Endothelial cell of umbilical vein (primary cell): ENCODE data around the gene CNPY3.

ENCODE experiments used
- EZH2 ChIP-seq: IDR thresholded peaks from 2 replicates; pipeline ENCODE4 v1.6.1; 2012; ENCODE audit warnings: borderline replicate concordance, low read depth, mild to moderate bottlenecking, moderate library complexity, low read length, inconsistent platforms; ENCODE audit not compliant: severe bottlenecking
- GATA2 ChIP-seq: IDR thresholded peaks from 2 replicates; pipeline ENCODE4 v1.7.0; 2011; ENCODE audit warnings: low read depth, mild to moderate bottlenecking, moderate library complexity, mixed read lengths, low read length; ENCODE audit not compliant: insufficient read length, insufficient read depth
- POLR2A ChIP-seq: IDR thresholded peaks from 2 replicates; pipeline ENCODE4 v1.6.1; 2012; ENCODE audit warnings: low read depth, mild to moderate bottlenecking, control low read depth, low read length
- POLR2AphosphoS5 ChIP-seq: IDR thresholded peaks from 2 replicates; pipeline ENCODE4 v1.6.1; 2012; ENCODE audit warnings: low read depth, mild to moderate bottlenecking, control low read depth, low read length, moderate library complexity; ENCODE audit not compliant: insufficient read depth
- TF ChIP-seq, protein P1 (sequence below), 2 donors: IDR thresholded peaks; 1 replicate in 1 of 2; 2 replicates in 1 of 2; pipeline ENCODE4 v1.5.1; 2011; ENCODE audit warnings: low read length in 2 of 2, mild to moderate bottlenecking in 2 of 2, moderate library complexity in 2 of 2, control low read depth in 1 of 2, inconsistent platforms in 1 of 2, low read depth in 1 of 2; ENCODE audit not compliant: insufficient read depth in 1 of 2; ENCODE audit errors: extremely low read depth in 1 of 2
- TF ChIP-seq, protein P2 (sequence below): IDR thresholded peaks from 2 replicates; pipeline ENCODE4 v1.6.1; 2011; ENCODE audit not compliant: insufficient read depth, insufficient read length

DNA sequence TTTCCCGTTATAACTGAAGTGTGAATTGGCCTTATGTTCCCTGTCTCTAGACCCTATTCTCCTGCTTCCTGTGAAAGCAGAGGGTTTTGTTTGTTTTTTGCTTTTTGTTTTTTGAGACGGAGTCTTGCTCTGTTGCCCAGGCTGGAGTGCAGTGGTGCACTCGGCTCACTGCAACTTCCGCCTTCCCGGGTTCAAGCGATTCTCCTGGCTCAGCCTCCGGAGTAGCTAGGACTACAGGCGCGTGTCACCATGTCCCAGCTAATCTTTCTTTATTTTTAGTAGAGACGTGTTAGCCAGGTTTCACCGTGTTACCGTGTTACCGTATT is 30.6 kb downstream of the CNPY3 start:
- TF ChIP-seq, protein P1, sequence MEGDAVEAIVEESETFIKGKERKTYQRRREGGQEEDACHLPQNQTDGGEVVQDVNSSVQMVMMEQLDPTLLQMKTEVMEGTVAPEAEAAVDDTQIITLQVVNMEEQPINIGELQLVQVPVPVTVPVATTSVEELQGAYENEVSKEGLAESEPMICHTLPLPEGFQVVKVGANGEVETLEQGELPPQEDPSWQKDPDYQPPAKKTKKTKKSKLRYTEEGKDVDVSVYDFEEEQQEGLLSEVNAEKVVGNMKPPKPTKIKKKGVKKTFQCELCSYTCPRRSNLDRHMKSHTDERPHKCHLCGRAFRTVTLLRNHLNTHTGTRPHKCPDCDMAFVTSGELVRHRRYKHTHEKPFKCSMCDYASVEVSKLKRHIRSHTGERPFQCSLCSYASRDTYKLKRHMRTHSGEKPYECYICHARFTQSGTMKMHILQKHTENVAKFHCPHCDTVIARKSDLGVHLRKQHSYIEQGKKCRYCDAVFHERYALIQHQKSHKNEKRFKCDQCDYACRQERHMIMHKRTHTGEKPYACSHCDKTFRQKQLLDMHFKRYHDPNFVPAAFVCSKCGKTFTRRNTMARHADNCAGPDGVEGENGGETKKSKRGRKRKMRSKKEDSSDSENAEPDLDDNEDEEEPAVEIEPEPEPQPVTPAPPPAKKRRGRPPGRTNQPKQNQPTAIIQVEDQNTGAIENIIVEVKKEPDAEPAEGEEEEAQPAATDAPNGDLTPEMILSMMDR (IDR thresholded peaks at IDR 0.05; ENCODE audit: extremely low read depth in 1 of 2, insufficient read depth in 1 of 2, low read depth in 1 of 2, low read length in 2 of 2) = no peak
- no peak for TF ChIP-seq POLR2AphosphoS5
- TF ChIP-seq POLR2A = no peak
- TF ChIP-seq, protein P2, sequence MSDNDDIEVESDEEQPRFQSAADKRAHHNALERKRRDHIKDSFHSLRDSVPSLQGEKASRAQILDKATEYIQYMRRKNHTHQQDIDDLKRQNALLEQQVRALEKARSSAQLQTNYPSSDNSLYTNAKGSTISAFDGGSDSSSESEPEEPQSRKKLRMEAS = no peak
- no peak for TF ChIP-seq EZH2
- no peak for TF ChIP-seq GATA2
